Suprapubic skin (tissue), 4 donors: ENCODE data around the gene GAK. TPM values are rescaled to one million over a fixed set of nuclear protein-coding genes. Genes with fewer than 3 reads are reported as not detected.
A peak's percentile ranks its signal among the peaks of the same experiment; 100 is the strongest.

Experiments used
- DNase-seq, 2 donors: peaks; one replicate each; pipeline ENCODE4 v3.0.0-alpha.2; 2019; ENCODE audit warnings: low spot score in 2 of 2
- H3K27ac ChIP-seq: fragments of 200-600 bp; sonication (generic); one replicate; pipeline ENCODE4 v1.5.1; 2019
- H3K27me3 ChIP-seq: fragments of 200-600 bp; sonication (generic); one replicate; pipeline ENCODE4 v1.5.1; 2019
- H3K36me3 ChIP-seq: fragments of 200-600 bp; sonication (generic); one replicate; pipeline ENCODE4 v1.5.1; 2019
- H3K4me1 ChIP-seq: fragments of 200-600 bp; sonication (generic); one replicate; pipeline ENCODE4 v1.5.1; 2019
- H3K4me3 ChIP-seq: fragments of 200-600 bp; sonication (generic); one replicate; pipeline ENCODE4 v1.5.1; 2019; ENCODE audit warnings: mild to moderate bottlenecking
- H3K9me3 ChIP-seq: fragments of 200-600 bp; sonication (generic); one replicate; pipeline ENCODE4 v1.5.1; 2019
- CTCF ChIP-seq, 2 donors: fragments of 200-600 bp in 1 of 2; fragments of 450-650 bp in 1 of 2; sonication (generic) in 1 of 2; IDR thresholded peaks; one replicate each; pipeline ENCODE4 v1.5.1; 2016 to 2019; ENCODE audit warnings: antibody characterized with exemption in 2 of 2, mild to moderate bottlenecking in 1 of 2, moderate library complexity in 1 of 2
- EP300 ChIP-seq: sonication (generic); formaldehyde crosslinking; IDR thresholded peaks from one replicate; pipeline ENCODE4 v1.6.1; 2017; ENCODE audit warnings: antibody characterized with exemption
- POLR2A ChIP-seq, 2 donors: fragments of 450-650 bp; IDR thresholded peaks; one replicate each; pipeline ENCODE4 v1.6.1; 2017; ENCODE audit warnings: antibody characterized with exemption in 2 of 2, mild to moderate bottlenecking in 2 of 2, moderate library complexity in 2 of 2
- POLR2AphosphoS5 ChIP-seq, 3 donors: sonication (generic); formaldehyde crosslinking; IDR thresholded peaks; one replicate each; pipeline ENCODE4 v1.6.1; 2017; ENCODE audit warnings: antibody characterized with exemption in 3 of 3
- WGBS: methylation state at CpG from one replicate; pipeline ENCODE4 v1.1.5; 2018; 5-methylcytosine and 5-hydroxymethylcytosine counted together
- total RNA-seq, 4 donors: library from RNA; depleted of rRNA; stranded (reverse); fragments of >200 nt; gene quantifications; one replicate each; pipeline ENCODE4 v1.1.0, GENCODE V29; 2016

The GAK gene
- total RNA-seq, 4 donors from 2014 or later: 108 to 166 (median 132) TPM

GRCh38 chr4:965766-966134, 33.6 kb upstream of the GAK start:
- WGBS: 91% methylated on average over 11 of the region's 21 CpGs
- H3K9me3 ChIP-seq: no peaks in the 10 kb centered on the region
- peaks cover 22% of the 10 kb centered on the region for H3K4me1 ChIP-seq
- H3K27me3 ChIP-seq: no peaks in the 10 kb centered on the region
- TF ChIP-seq EP300: no peak
- no peak overlapping the region for H3K27ac ChIP-seq
- no peak overlapping the region for H3K4me3 ChIP-seq
- peaks cover 42% of the 10 kb centered on the region for H3K36me3 ChIP-seq
- no peak for DNase-seq

- Histone ChIP-seq H3K9me3 (no peaks in the 10 kb centered on the region), H3K27ac (no peak overlapping the region), H3K4me3 (no peak overlapping the region), H3K4me1 (peaks cover 17% of the 10 kb centered on the region), H3K27me3 (no peaks in the 10 kb centered on the region), H3K36me3 (peaks cover 47% of the 10 kb centered on the region)
- 93% methylated on average over 7 of the region's 26 CpGs for WGBS
- DNase-seq: no peak
- TF ChIP-seq EP300 (no peak), POLR2AphosphoS5 (IDR thresholded peaks at IDR 0.05) (no peak), CTCF (IDR thresholded peaks at IDR 0.05) (no peak), POLR2A (IDR thresholded peaks at IDR 0.05) (no peak)
Observed at GRCh38 chr4:965048-965765, 33.1 kb upstream of the GAK start.

- peaks cover 55% of the 10 kb centered on the region for H3K36me3 ChIP-seq
- WGBS: 89% methylated on average over 14 of the region's 23 CpGs
Observed at GRCh38 chr4:964346-965025, 32.4 kb upstream of the GAK start.

GRCh38 chr4:963276-964225, 31.4 kb upstream of the GAK start:
- peak in 1 of 2 donors; percentile 65 for DNase-seq
- H3K9me3 ChIP-seq: no peaks in the 10 kb centered on the region
- H3K4me1 ChIP-seq: peaks cover 15% of the 10 kb centered on the region
- H3K27ac ChIP-seq: no peak overlapping the region
- TF ChIP-seq POLR2A (IDR thresholded peaks at IDR 0.05): no peak
- no peak for TF ChIP-seq POLR2AphosphoS5 (IDR thresholded peaks at IDR 0.05)
- TF ChIP-seq CTCF (IDR thresholded peaks at IDR 0.05): no peak
- TF ChIP-seq EP300: no peak
- WGBS: 81% methylated on average over 12 of the region's 39 CpGs
- H3K27me3 ChIP-seq: no peaks in the 10 kb centered on the region
- H3K4me3 ChIP-seq: no peak overlapping the region
- H3K36me3 ChIP-seq: peaks cover 64% of the 10 kb centered on the region

More at GRCh38 chr4:964346-965025, 32.4 kb upstream of the GAK start:
- Histone ChIP-seq H3K27ac (no peak overlapping the region), H3K9me3 (no peaks in the 10 kb centered on the region), H3K27me3 (no peaks in the 10 kb centered on the region), H3K4me1 (peaks cover 15% of the 10 kb centered on the region), H3K4me3 (no peak overlapping the region)
- DNase-seq: peak in 1 of 2 donors; percentile 64
- TF ChIP-seq CTCF (IDR thresholded peaks at IDR 0.05): no peak
- no peak for TF ChIP-seq POLR2A (IDR thresholded peaks at IDR 0.05)
- no peak for TF ChIP-seq POLR2AphosphoS5 (IDR thresholded peaks at IDR 0.05)
- TF ChIP-seq EP300: no peak

GRCh38 chr4:962231-963208, 30.4 kb upstream of the GAK start:
- H3K9me3 ChIP-seq: no peaks in the 10 kb centered on the region
- H3K4me1 ChIP-seq: peaks cover 15% of the 10 kb centered on the region
- peaks cover 73% of the 10 kb centered on the region for H3K36me3 ChIP-seq
- no peak overlapping the region for H3K27ac ChIP-seq
- TF ChIP-seq POLR2AphosphoS5 (IDR thresholded peaks at IDR 0.05) (no peak), POLR2A (IDR thresholded peaks at IDR 0.05) (no peak), CTCF (IDR thresholded peaks at IDR 0.05) (no peak), EP300 (no peak)
- no peaks in the 10 kb centered on the region for H3K27me3 ChIP-seq
- no peak overlapping the region for H3K4me3 ChIP-seq
- WGBS: 93% methylated on average over 6 of the region's 54 CpGs
- peak in 1 of 2 donors; percentile 66 for DNase-seq
